Spleen (tissue), 7 donors: ENCODE measurements around the gene FHIT.

Experiments used
- CTCF ChIP-seq, 11 experiments: fragments of 200-600 bp in 7 of 11; fragments of 450-650 bp in 4 of 11; sonication (generic) in 4 of 11; IDR thresholded peaks in 8 of 11; conservative IDR thresholded peaks in 3 of 11; 1 replicate in 7 of 11; 2 replicates in 4 of 11; pipeline versions ENCODE4 v1.4.0 to v1.8.0; 2016 to 2021; ENCODE audit warnings: antibody characterized with exemption in 11 of 11, inconsistent platforms in 4 of 11, mild to moderate bottlenecking in 1 of 11
- POLR2A ChIP-seq, 3 donors: fragments of 450-650 bp; IDR thresholded peaks; one replicate each; pipeline ENCODE4 v1.5.1; 2017; ENCODE audit warnings: antibody characterized with exemption in 3 of 3, mild to moderate bottlenecking in 1 of 3
- donor health status: DM: no; HTN: no; CAD: no; lungs with moderate emphysema.
- donor health status: DM: no; HTN: no; CAD: no.
- donor health status: DM: no; HTN: no; CAD: no.

GRCh38 chr3:60916546-60916945 lies 334.7 kb downstream of the FHIT start:
- no peak for TF ChIP-seq CTCF (IDR thresholded peaks at IDR 0.05 in 8 of 11, conservative IDR thresholded peaks at IDR 0.05 in 3 of 11)
- no peak for TF ChIP-seq POLR2A (IDR thresholded peaks at IDR 0.05)
